Activated T-helper 1 cell treated with anti-CD3 and anti-CD28 coated beads, Interleukin-2, amount 50 U/mL, for 16 hours (primary cell): Measurements from ENCODE around the gene CBFA2T3.

ENCODE experiments used
- DNase-seq, 2 donors: peaks; one replicate each; pipeline ENCODE4 v3.0.0-alpha.2; 2020; ENCODE audit warnings: low read depth in 1 of 2, low spot score in 1 of 2

The CBFA2T3 gene

DNA sequence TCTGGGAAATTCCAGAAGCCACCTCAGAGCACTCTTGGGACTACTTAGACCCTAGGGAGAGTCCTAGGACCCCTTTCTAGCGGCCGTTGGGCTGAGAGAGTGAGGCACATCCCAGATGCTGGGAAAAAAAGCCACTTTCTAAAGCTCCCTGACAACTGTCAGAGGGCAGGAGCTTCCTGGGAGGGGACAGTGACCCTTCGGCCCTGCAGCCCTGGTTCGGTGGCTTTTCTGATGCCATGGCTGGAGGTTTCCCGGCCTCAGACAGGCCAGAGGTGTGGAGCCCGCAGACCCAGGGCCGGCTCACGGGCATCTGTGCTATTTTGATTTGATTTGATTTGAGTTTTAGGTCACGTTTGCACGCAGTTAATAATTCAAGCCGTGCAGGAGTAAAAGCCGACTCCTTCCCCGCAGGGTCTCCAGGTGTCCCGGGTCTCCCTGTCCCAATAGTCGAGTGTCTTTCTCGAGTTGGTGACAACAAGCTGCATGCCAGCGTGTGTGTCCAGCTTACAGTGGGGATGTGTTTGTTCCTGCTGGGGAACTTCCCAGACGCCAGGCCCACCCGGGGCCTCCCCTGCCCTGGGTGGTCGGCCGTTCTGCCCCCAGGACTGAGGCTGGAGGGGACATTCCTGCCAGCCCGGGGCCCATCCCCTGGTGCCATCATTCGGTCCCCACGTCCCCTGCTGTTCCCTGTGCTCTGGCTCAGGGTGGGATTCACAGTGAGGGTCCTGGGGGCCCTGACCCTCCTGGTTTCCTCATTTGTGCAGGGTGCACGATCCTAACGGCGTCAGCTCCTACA is 1.0 kb upstream of the CBFA2T3 start:
- DNase-seq, result no peak

GRCh38 chr16:88976366-88977017 is 515 bp downstream of the CBFA2T3 start:
- no peak for DNase-seq

DNA sequence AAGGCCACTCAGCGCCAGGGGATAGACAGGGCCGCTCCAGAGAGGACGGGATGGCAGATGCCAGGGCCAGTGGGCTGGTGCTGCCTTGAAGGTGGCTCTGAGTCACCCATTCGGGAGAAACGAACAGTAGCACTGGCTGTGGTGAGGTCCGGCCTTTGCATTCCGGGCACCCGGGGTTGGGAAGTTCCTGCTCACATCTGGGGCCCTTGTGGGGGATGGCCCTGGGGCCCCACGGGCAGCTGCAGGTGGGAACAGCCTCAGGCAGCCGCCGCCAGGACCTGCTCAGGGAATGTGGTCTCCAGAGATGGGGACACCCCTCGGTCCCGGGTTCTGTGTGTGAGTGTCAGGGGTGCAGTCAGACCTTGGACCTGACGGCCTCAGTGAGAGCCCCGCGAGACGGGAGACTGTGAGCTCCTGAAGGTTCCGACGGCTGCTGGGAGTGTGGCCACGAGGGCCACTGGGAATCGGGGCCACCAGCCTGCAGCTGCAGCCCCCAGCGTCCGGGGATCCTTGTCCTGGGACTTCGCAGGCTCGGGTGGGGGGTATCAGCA is 1.4 kb downstream of the CBFA2T3 start:
- DNase-seq, result no peak

DNA sequence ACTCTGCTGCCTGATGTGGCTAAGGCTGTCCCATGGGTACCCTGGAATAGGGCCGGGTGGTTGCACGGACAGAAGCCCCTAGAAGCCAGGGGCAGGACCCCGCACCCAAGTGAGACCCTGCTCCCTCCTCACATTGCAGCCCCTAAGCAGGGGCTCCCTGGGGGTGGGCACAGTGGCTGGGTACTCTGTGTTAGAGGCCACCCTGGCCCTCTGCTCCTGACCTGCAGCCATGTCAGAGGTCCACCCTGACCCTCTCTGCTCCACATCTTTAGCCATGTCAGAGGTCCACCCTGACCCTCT is 2.1 kb downstream of the CBFA2T3 start:
- DNase-seq, result no peak

- DNase-seq, result no peak
Observed at GRCh38 chr16:88974080-88974915, 2.7 kb downstream of the CBFA2T3 start.

GRCh38 chr16:88973415-88974050 is 3.5 kb downstream of the CBFA2T3 start:
- DNase-seq, result no peak

- no peak for DNase-seq
Observed at GRCh38 chr16:88973007-88973410, 4.0 kb downstream of the CBFA2T3 start.

- no peak for DNase-seq
Observed at GRCh38 chr16:88972349-88972748, 4.7 kb downstream of the CBFA2T3 start.

DNA sequence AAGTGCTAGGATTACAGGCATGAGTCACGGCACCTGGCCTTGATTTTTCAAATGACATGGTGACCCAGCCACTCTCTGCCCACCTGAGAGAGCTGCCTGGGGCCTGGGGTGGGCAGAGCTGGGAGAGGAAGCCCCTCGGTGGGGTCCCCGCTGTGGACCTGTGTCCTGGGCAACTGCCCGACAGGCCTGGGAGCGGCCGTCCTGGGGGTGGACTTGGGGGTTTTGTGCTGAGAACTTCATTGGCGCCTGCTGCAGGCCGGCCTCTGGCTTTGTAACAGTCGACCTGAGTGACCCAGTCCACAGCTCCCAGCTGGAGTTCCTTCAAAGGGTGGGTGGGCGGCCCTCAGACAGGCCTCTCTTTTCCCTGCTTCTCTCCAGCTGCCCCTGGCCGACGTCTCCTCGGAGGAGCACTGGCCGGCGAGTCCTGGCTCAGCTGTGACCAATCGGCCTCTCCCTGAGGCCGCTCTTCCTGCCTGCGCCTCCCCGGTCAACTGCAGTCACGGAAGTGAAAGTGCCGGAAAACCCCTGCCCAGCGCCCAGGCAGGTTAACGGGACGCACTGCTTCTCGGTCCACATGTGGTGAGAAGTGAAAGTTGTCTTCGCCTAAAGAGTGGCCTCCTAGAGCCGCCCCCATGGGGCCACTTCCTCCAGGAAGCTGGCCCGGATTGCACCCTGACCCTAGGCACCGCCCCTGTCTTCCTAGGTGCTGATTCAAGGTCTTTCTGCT is 5.5 kb downstream of the CBFA2T3 start:
- DNase-seq, result no peak

- no peak for DNase-seq
Observed at GRCh38 chr16:88970539-88971065, 6.4 kb downstream of the CBFA2T3 start.

DNA sequence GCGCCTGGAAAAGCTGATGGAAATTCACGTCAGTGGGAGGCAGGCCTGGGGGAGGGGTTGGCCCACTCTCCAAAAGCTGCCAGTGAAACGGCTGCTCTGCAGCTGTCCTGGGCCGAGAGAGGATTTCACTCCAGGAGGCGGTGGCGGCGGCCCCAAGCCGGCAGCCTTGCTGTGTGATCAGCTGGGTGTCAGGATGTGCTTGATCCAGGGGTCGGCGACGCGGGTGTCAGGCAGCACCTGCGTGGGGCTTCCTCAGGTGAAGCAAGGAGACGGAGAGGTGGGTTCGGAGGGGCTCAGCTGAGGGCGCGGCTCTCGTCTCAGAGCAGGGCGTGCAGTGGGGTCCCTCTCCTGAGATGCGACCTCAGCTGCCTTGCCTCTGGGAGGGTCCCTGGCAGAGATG is 7.0 kb downstream of the CBFA2T3 start:
- no peak for DNase-seq

- DNase-seq, result no peak
Observed at GRCh38 chr16:88969361-88969831, 7.6 kb downstream of the CBFA2T3 start.

- DNase-seq, result no peak
Observed at GRCh38 chr16:88968589-88969280, 8.3 kb downstream of the CBFA2T3 start.

GRCh38 chr16:88967830-88968588 is 9.0 kb downstream of the CBFA2T3 start:
- no peak for DNase-seq

DNA sequence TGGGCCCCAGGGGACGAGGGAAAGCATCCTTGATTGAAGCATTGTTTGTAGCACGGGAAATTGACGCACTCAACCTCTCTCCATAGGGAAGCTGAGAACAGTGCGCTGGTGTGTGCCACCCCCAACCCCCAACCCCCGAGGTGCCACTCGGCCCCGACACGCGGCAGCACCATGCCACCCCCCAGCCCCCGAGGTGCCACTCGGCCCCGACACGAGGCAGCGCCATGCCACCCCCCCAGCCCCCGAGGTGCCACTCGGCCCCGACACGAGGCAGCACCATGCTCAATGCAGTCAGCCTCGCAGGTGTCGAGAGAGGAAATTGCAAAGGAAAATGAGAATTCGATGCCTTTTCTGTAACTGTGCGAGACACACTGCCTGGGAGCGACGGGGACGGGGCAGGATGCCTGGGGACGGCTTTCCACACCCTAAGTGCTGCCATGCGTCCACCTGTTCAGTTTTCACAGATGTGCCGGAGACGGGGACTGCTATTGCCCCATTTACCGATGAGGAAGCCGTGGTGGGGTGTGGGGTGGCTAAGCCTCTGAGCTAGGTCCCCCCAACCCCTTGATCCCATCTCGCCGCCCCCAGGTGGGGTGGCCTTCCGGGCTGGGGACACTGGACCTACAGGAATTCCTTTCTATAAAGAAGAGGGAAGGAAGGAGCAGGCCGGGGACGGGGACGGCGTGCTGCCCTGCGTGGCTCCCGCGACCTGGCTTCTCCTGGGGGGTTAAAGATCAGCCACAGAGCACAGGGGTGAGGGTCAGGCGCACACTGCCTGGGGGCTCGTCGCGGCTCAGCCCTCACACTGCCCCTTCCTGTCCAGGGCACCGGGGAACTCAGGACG is 9.8 kb downstream of the CBFA2T3 start:
- DNase-seq, result no peak

GRCh38 chr16:88965826-88966480 is 11.1 kb downstream of the CBFA2T3 start:
- DNase-seq, result no peak

DNA sequence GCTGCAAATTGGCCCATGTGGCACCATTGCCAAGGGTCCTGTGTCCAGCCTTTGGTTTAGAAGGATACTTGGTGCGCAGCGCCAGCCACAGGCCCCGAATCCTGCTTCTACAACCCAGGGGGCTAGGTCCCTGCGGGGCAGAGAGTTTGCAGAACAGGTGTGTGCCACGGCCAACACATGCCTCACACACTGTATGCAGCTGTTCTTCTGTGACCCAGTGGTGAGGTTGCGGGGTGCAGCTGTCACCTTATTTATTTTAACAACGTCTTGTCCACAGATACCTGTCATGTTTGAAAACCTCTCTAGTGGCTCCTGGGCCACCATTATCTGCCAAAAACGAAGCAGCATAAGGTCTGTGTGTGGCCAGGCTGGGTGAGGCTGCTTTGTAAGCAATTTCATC is 11.6 kb downstream of the CBFA2T3 start:
- DNase-seq, result no peak
